WTC11 (cell line): ENCODE results near the gene TTLL4. TPM values are rescaled to one million over a fixed set of nuclear protein-coding genes. Genes with fewer than 3 reads are reported as not detected.

Experiments used
- ATAC-seq: fragments of 200-7000 bp; cut with Tn5 transposase; 2 replicates; pipeline ENCODE4 v1.10.0; 2021; ENCODE audit warnings: mild to moderate bottlenecking, moderate library complexity
- CTCF ChIA-PET: fragments of 300-600 bp; sonication (Branson Sonifier 250); formaldehyde crosslinking; loops from one replicate; lab custom pipeline; 2021; ENCODE audit warnings: antibody characterized with exemption; lab: Charles Lee
- POLR2A ChIA-PET: fragments of 350-600 bp; sonication (Branson Sonifier 250); formaldehyde crosslinking; loops from one replicate; lab custom pipeline; 2021; ENCODE audit warnings: antibody characterized with exemption; lab: Charles Lee
- DNase-seq: peaks from one replicate; pipeline ENCODE4 v3.0.0; 2021; ENCODE audit warnings: low spot score
- H3K27ac Mint-ChIP-seq: 2 replicates; pipeline ENCODE4 v1.8.0; 2021; ENCODE audit warnings: mixed read lengths
- H3K27me3 Mint-ChIP-seq: 2 replicates; pipeline ENCODE4 v1.8.0; 2021; ENCODE audit warnings: low read depth, mild to moderate bottlenecking, moderate library complexity, mixed read lengths
- H3K36me3 Mint-ChIP-seq: 2 replicates; pipeline ENCODE4 v1.8.0; 2021; ENCODE audit warnings: mixed read lengths
- H3K4me1 Mint-ChIP-seq: 2 replicates; pipeline ENCODE4 v1.8.0; 2022; ENCODE audit warnings: mixed read lengths
- H3K4me3 Mint-ChIP-seq: 2 replicates; pipeline ENCODE4 v1.8.0; 2021; ENCODE audit warnings: mild to moderate bottlenecking, moderate library complexity, mixed read lengths
- H3K9me3 Mint-ChIP-seq: 2 replicates; pipeline ENCODE4 v1.8.0; 2021; ENCODE audit warnings: mixed read lengths
- E2F4 ChIP-seq: sonication (generic); formaldehyde crosslinking; IDR thresholded peaks from 2 replicates; pipeline ENCODE4 v1.8.1; 2022; ENCODE audit warnings: low read depth, mild to moderate bottlenecking, moderate library complexity, missing genetic modification reagents, borderline replicate concordance
- EMX1 ChIP-seq: fragments of 250-450 bp; sonication (Bioruptor Pico); IDR thresholded peaks from 2 replicates; pipeline ENCODE4 v1.8.0; 2021; ENCODE audit warnings: mild to moderate bottlenecking
- ESRRA ChIP-seq: sonication (generic); formaldehyde crosslinking; IDR thresholded peaks from 2 replicates; pipeline ENCODE4 v1.8.1; 2022; ENCODE audit warnings: mild to moderate bottlenecking, missing genetic modification reagents, borderline replicate concordance
- FOXJ3 ChIP-seq: sonication (generic); formaldehyde crosslinking; IDR thresholded peaks from 2 replicates; pipeline ENCODE4 v1.9.0; 2021; ENCODE audit warnings: missing genetic modification reagents, mild to moderate bottlenecking, borderline replicate concordance
- MAX ChIP-seq: sonication (generic); formaldehyde crosslinking; IDR thresholded peaks from 2 replicates; pipeline ENCODE4 v1.8.0; 2022; ENCODE audit warnings: mild to moderate bottlenecking, missing genetic modification reagents
- MLX ChIP-seq: sonication (generic); formaldehyde crosslinking; IDR thresholded peaks from 2 replicates; pipeline ENCODE4 v1.8.1; 2023; ENCODE audit warnings: mild to moderate bottlenecking, missing genetic modification reagents, moderate library complexity
- MXD4 ChIP-seq: fragments of 250-450 bp; sonication (Bioruptor Pico); IDR thresholded peaks from 2 replicates; pipeline ENCODE4 v1.8.0; 2021; ENCODE audit warnings: mild to moderate bottlenecking, moderate library complexity, borderline replicate concordance
- PRDM15 ChIP-seq: sonication (generic); formaldehyde crosslinking; IDR thresholded peaks from 2 replicates; pipeline ENCODE4 v1.8.0; 2022; ENCODE audit warnings: missing genetic modification reagents
- PREB ChIP-seq: sonication (generic); formaldehyde crosslinking; IDR thresholded peaks from 2 replicates; pipeline ENCODE4 v1.8.1; 2022; ENCODE audit warnings: mild to moderate bottlenecking, missing genetic modification reagents, moderate library complexity, borderline replicate concordance
- SP1 ChIP-seq: sonication (generic); formaldehyde crosslinking; conservative IDR thresholded peaks from 2 replicates; pipeline ENCODE4 v1.8.1; 2022; ENCODE audit warnings: missing genetic modification reagents
- TCF7 ChIP-seq: sonication (generic); formaldehyde crosslinking; IDR thresholded peaks from 2 replicates; pipeline ENCODE4 v1.8.0; 2022; ENCODE audit warnings: mild to moderate bottlenecking, low read depth, missing genetic modification reagents, moderate library complexity
- USF1 ChIP-seq: sonication (generic); formaldehyde crosslinking; IDR thresholded peaks from 2 replicates; pipeline ENCODE4 v1.8.0; 2022; ENCODE audit warnings: mild to moderate bottlenecking, missing genetic modification reagents
- ZBTB21 ChIP-seq: sonication (generic); formaldehyde crosslinking; IDR thresholded peaks from 2 replicates; pipeline ENCODE4 v1.8.1; 2023; ENCODE audit warnings: mild to moderate bottlenecking, missing genetic modification reagents, borderline replicate concordance
- ZBTB43 ChIP-seq: sonication (generic); formaldehyde crosslinking; IDR thresholded peaks from 2 replicates; pipeline ENCODE4 v1.8.1; 2023; ENCODE audit warnings: mild to moderate bottlenecking, missing genetic modification reagents
- ZNF396 ChIP-seq: fragments of 250-450 bp; sonication (Bioruptor Pico); IDR thresholded peaks from 2 replicates; pipeline ENCODE4 v1.8.0; 2021; ENCODE audit warnings: mild to moderate bottlenecking, moderate library complexity, borderline replicate concordance
- ZNF512 ChIP-seq: sonication (generic); formaldehyde crosslinking; IDR thresholded peaks from 2 replicates; pipeline ENCODE4 v1.8.1; 2022; ENCODE audit warnings: missing genetic modification reagents, borderline replicate concordance
- total RNA-seq: library from RNA; stranded (reverse); gene quantifications from 3 replicates; pipeline ENCODE4 v1.2.3, GENCODE V29; 2021

TTLL4 gene
- total RNA-seq, 1 experiment from 2014 or later = 87.4 TPM

GRCh38 chr2:218722876-218723785 is 12.5 kb downstream of the TTLL4 start:
- H3K36me3 Mint-ChIP-seq = peaks cover 34% of the 10 kb centered on the region
- ATAC-seq (no peak), DNase-seq (no peak)
- H3K4me3 Mint-ChIP-seq = no peak overlapping the region
- H3K4me1 Mint-ChIP-seq = peaks cover 43% of the 10 kb centered on the region
- H3K9me3 Mint-ChIP-seq = peaks cover 21% of the 10 kb centered on the region
- H3K27me3 Mint-ChIP-seq = no peaks in the 10 kb centered on the region; the same call in 1 of the 2 replicates
- TF ChIP-seq MAX (CRISPR knock-in tag) (no peak), ZNF512 (CRISPR knock-in tag) (no peak), USF1 (CRISPR knock-in tag) (no peak), E2F4 (CRISPR knock-in tag) (no peak), TCF7 (no peak), FOXJ3 (CRISPR knock-in tag) (no peak), ZNF396 (no peak), MLX (no peak), EMX1 (CRISPR knock-in tag) (no peak)
- peak overlapping the region; percentile 76; the same call in 1 of the 2 replicates for H3K27ac Mint-ChIP-seq
- POLR2A ChIA-PET = interaction anchor here (0.6 kb wide), 1 partner anchor 92 kb away, joined by 3 read pairs; no protein-coding TSS in a partner anchor
- CTCF ChIA-PET = interaction anchor here (0.6 to 3.5 kb wide), 8 partner anchors 11 to 307 kb away, joined by 3 to 30 read pairs (median 4); partner anchors contain the start of gene TTLL4

- H3K4me3 Mint-ChIP-seq = no peak overlapping the region
- no peak for ATAC-seq
- no peak for DNase-seq
- peaks cover 21% of the 10 kb centered on the region for H3K9me3 Mint-ChIP-seq
- TF ChIP-seq ZBTB21 (CRISPR knock-in tag) = no peak
- no peak for TF ChIP-seq SP1 (CRISPR knock-in tag)
- no peak for TF ChIP-seq PREB
- no peak for TF ChIP-seq MXD4 (CRISPR knock-in tag)
- TF ChIP-seq ZBTB43 (CRISPR knock-in tag) = no peak
- no peak for TF ChIP-seq PRDM15 (CRISPR knock-in tag)
- TF ChIP-seq ESRRA (CRISPR knock-in tag) = no peak
- TF ChIP-seq ZNF512 (CRISPR knock-in tag) = no peak
- TF ChIP-seq, all 79 proteins: peak for 0
- Mint-ChIP-seq H3K4me1 (peaks cover 18% of the 10 kb centered on the region), H3K36me3 (peaks cover 49% of the 10 kb centered on the region), H3K27me3 (no peaks in the 10 kb centered on the region; the same call in 1 of the 2 replicates), H3K27ac (no peak overlapping the region)
- CTCF ChIA-PET = interaction anchor here (1.1 to 3.9 kb wide), 4 partner anchors 16 to 127 kb away, joined by 3 to 54 read pairs (median 4); no protein-coding TSS in a partner anchor
- POLR2A ChIA-PET = no interaction called here
These were observed 15.5 kb downstream of the TTLL4 start for GRCh38 chr2:218726004-218726574.
